Left lung (tissue), 10 donors: Measurements from ENCODE around the gene KSR1. TPM values are rescaled to one million over a fixed set of nuclear protein-coding genes. Genes with fewer than 3 reads are reported as not detected.

ENCODE experiments used
- ATAC-seq: fragments of 200-7000 bp; cut with Tn5 transposase; one replicate; pipeline ENCODE4 v1.9.1; 2020; ENCODE audit warnings: moderate library complexity
- DNase-seq, 4 donors: peaks; one replicate each; pipeline ENCODE4 v3.0.0-alpha.2; 2013 to 2020
- H3K27ac ChIP-seq, 2 donors: fragments of 200-600 bp; sonication (generic) in 1 of 2; one replicate each; pipeline versions ENCODE4 v1.5.0 to v1.8.0; 2020 to 2021
- H3K27me3 ChIP-seq, 2 donors: fragments of 200-600 bp; sonication (generic) in 1 of 2; one replicate each; pipeline versions ENCODE4 v1.5.0 to v1.8.0; 2020 to 2021
- H3K36me3 ChIP-seq, 2 donors: fragments of 200-600 bp; sonication (generic) in 1 of 2; one replicate each; pipeline versions ENCODE4 v1.5.0 to v1.8.0; 2020 to 2021
- H3K4me1 ChIP-seq, 2 donors: fragments of 200-600 bp; one replicate each; pipeline ENCODE4 v1.8.0; 2021
- H3K4me3 ChIP-seq, 2 donors: fragments of 200-600 bp; sonication (generic) in 1 of 2; one replicate each; pipeline versions ENCODE4 v1.5.0 to v1.8.0; 2020 to 2021; ENCODE audit warnings: mild to moderate bottlenecking in 1 of 2
- H3K9me3 ChIP-seq, 2 donors: fragments of 200-600 bp; sonication (generic) in 1 of 2; one replicate each; pipeline versions ENCODE4 v1.5.0 to v1.8.0; 2020 to 2021
- CTCF ChIP-seq, 2 donors: fragments of 200-600 bp; sonication (generic) in 1 of 2; IDR thresholded peaks; one replicate each; pipeline versions ENCODE4 v1.5.0 to v1.8.0; 2021; ENCODE audit warnings: antibody characterized with exemption in 2 of 2
- intact Hi-C, 2 donors: fragments of 100-400 bp; cut with DNase I; formaldehyde crosslinking; loops; one replicate each; pipeline versions ENCODE4 v1.11.2 to v1.14.2; 2022
- polyA plus RNA-seq, 6 donors: library from polyadenylated mRNA; unstranded; fragments of 120-200 nt; gene quantifications; one replicate each; pipeline ENCODE4 v1.2.1, GENCODE V29; 2013; ENCODE audit not compliant: insufficient read length in 6 of 6
- total RNA-seq, 2 donors: library from RNA; stranded (reverse); fragmentation: NEBNext Ultra II Directional; extraction: Animal tissue kit (Norgen Biotek cat#: 25700); gene quantifications; one replicate each; pipeline ENCODE4 v1.2.1, GENCODE V29; 2021
- donor health status: DM: no; HTN: yes; CAD: no.
- donor health status: DM: no; HTN: no; CAD: no.

The KSR1 gene
- total and polyA plus RNA-seq, 8 donors: 35.0 to 70.0 (median 62.5) TPM

- ATAC-seq: no peak
- intact Hi-C loops: loop anchor here in 1 of 2 donors (10.0 kb wide), 2 partner anchors 46 to 64 kb away; no protein-coding TSS in a partner anchor
- Histone ChIP-seq H3K27me3 (no peaks in the 10 kb centered on the region), H3K4me1 (peaks cover 0 to 26% of the 10 kb centered on the region in 2 donors), H3K4me3 (no peak overlapping the region), H3K36me3 (no peaks in the 10 kb centered on the region), H3K9me3 (no peaks in the 10 kb centered on the region), H3K27ac (no peak overlapping the region)
- DNase-seq: no peak
- no peak for TF ChIP-seq CTCF (IDR thresholded peaks at IDR 0.05)
These were observed 64.4 kb downstream of the KSR1 start for GRCh38 chr17:27520491-27521185.

DNA sequence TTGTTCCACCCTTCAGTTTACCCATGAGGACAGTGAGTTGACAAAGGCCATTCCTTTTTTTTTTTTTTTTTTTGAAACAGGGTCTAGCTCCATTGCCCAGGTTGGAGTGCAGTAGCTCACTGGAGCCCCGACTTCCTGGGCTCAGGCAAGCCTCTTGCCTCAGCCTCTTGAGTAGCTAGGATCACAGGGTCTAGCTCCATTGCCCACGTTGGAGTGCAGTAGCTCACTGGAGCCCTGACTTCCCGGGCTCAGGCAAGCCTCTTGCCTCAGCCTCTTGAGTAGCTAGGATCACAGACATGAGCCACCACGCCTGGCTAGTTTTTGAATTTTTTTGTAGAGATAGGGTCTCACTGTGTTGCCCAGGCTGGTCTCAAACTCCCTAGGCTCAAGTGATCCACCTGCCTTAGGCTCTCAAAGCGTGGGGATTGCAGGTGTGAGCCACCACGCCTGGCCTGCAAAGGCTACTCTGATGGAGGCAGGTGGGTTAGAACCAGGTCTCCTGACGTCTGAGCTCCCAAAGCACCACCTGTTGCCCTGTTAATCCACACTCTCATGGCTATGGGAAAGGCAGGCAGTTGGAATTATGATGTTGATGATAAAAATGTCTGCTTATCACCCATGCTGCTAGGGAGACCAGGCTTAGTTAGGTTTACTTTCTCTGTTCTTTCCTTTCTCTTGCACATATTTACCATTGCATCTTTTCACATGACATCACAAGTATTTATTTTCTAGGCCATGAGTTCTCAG is 65.2 kb downstream of the KSR1 start:
- ATAC-seq (no peak), DNase-seq (no peak)
- H3K27me3 ChIP-seq: no peaks in the 10 kb centered on the region
- H3K36me3 ChIP-seq: no peaks in the 10 kb centered on the region
- H3K4me1 ChIP-seq: peaks cover 0 to 33% of the 10 kb centered on the region in 2 donors
- no peak overlapping the region for H3K4me3 ChIP-seq
- no peak for TF ChIP-seq CTCF (IDR thresholded peaks at IDR 0.05)
- no peak overlapping the region for H3K27ac ChIP-seq
- H3K9me3 ChIP-seq: no peaks in the 10 kb centered on the region
- intact Hi-C loops: loop anchor here in 1 of 2 donors (10.0 kb wide), 2 partner anchors 47 to 63 kb away; no protein-coding TSS in a partner anchor

DNA sequence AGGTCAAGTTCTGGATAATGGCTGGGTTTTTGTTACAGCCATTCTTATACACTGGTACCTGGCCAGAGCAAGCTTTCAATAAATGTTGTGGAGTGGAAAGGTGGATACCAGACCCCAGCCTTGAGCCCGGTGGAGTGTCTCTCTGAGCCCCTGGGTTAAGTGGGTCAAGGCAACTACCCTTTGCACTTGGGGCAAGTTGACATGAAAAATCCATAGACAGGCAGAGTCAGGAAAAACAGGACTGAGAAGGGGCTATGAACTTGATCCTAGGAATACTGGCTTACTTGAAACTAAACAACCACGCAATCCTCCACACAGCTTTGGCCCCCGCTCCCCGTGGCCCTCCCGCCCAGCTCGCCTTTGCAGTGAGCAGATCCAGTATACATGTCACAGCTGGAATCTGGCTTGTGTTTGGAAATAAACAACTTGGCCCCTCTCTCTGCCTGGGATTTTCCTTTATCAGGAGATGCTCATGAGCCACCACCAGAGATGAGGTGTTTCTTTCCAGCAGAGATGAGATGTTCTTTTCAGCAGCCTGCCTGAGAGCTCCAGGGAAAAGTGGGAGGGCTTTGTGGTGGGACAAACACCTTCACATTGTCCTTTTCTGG is 65.9 kb downstream of the KSR1 start:
- DNase-seq (peak in 1 of 4 donors; percentile 60), ATAC-seq (no peak)
- TF ChIP-seq CTCF (IDR thresholded peaks at IDR 0.05): no peak
- Histone ChIP-seq H3K9me3 (no peaks in the 10 kb centered on the region), H3K4me3 (no peak overlapping the region), H3K27ac (no peak overlapping the region), H3K4me1 (peaks cover 0 to 40% of the 10 kb centered on the region in 2 donors), H3K27me3 (no peaks in the 10 kb centered on the region), H3K36me3 (no peaks in the 10 kb centered on the region)
- intact Hi-C loops: loop anchor here in 1 of 2 donors (10.0 kb wide), 2 partner anchors 47 to 63 kb away; no protein-coding TSS in a partner anchor

GRCh38 chr17:27523712-27524111 is 67.5 kb downstream of the KSR1 start:
- Histone ChIP-seq H3K9me3 (no peaks in the 10 kb centered on the region), H3K36me3 (no peaks in the 10 kb centered on the region), H3K27ac (no peak overlapping the region), H3K27me3 (no peaks in the 10 kb centered on the region), H3K4me3 (no peak overlapping the region), H3K4me1 (peaks cover 3 to 48% of the 10 kb centered on the region in 2 donors)
- ATAC-seq (no peak), DNase-seq (no peak)
- intact Hi-C loops: loop anchor here in 1 of 2 donors (10.0 kb wide), 2 partner anchors 49 to 61 kb away; no protein-coding TSS in a partner anchor
- TF ChIP-seq CTCF (IDR thresholded peaks at IDR 0.05): no peak
